ENCODE data around the gene CARM1. TPM values are rescaled to one million over a fixed set of nuclear protein-coding genes. Genes with fewer than 3 reads are reported as not detected.
"Not testable (repeated sequence)": the region's sequence is repeated elsewhere in the genome, so short reads cannot be mapped to it uniquely, and the experiment has no call there.

CARM1 gene
- total RNA-seq, 4 donors from 2014 or later = 19.8 to 24.9 (median 21.2) TPM

GRCh38 chr19:10852098-10852800 is 19.1 kb upstream of the CARM1 start:
- TF ChIP-seq CTCF (IDR thresholded peaks at IDR 0.05) = no peak
- H3K4me3 ChIP-seq (ENCODE audit: low read depth, poor library complexity, severe bottlenecking) = no peak overlapping the region
- DNase-seq (ENCODE audit: low spot score in 2 of 2) = no peak
- intact Hi-C loops (cut with DNase I; ENCODE audit: low total_unique reads) = no loop called here
- 75 to 85% methylated on average over 7 of the region's 7 CpGs for WGBS, 2 donors

- intact Hi-C loops (cut with DNase I; ENCODE audit: low total_unique reads) = no loop called here
- 64 to 77% methylated on average over 7 of the region's 7 CpGs for WGBS, 2 donors
Measured at GRCh38 chr19:10852941-10853340, 18.4 kb upstream of the CARM1 start.

GRCh38 chr19:10854350-10855089 is 16.8 kb upstream of the CARM1 start:
- no peak overlapping the region for H3K4me3 ChIP-seq (ENCODE audit: low read depth, poor library complexity, severe bottlenecking)
- no peak for DNase-seq (ENCODE audit: low spot score in 2 of 2)
- TF ChIP-seq POLR2A (IDR thresholded peaks at IDR 0.05) = no peak
- no peak for TF ChIP-seq CTCF (IDR thresholded peaks at IDR 0.05)
- WGBS, 2 donors = 69 to 70% methylated on average over 7 of the region's 7 CpGs
- intact Hi-C loops (cut with DNase I; ENCODE audit: low total_unique reads) = no loop called here

More at GRCh38 chr19:10852941-10853340, 18.4 kb upstream of the CARM1 start:
- TF ChIP-seq POLR2A (IDR thresholded peaks at IDR 0.05) (no peak), CTCF (IDR thresholded peaks at IDR 0.05) (no peak)
- DNase-seq (ENCODE audit: low spot score in 2 of 2) = no peak
- no peak overlapping the region for H3K4me3 ChIP-seq (ENCODE audit: low read depth, poor library complexity, severe bottlenecking)

GRCh38 chr19:10855879-10856522 is 15.4 kb upstream of the CARM1 start:
- H3K4me3 ChIP-seq (ENCODE audit: low read depth, poor library complexity, severe bottlenecking) = no peak overlapping the region
- DNase-seq (ENCODE audit: low spot score in 2 of 2) = no peak
- 82 to 86% methylated on average over 5 of the region's 5 CpGs for WGBS, 2 donors
- TF ChIP-seq CTCF (IDR thresholded peaks at IDR 0.05) (no peak), POLR2A (IDR thresholded peaks at IDR 0.05) (no peak)
- intact Hi-C loops (cut with DNase I; ENCODE audit: low total_unique reads) = no loop called here

GRCh38 chr19:10856899-10857298 is 14.5 kb upstream of the CARM1 start:
- DNase-seq (ENCODE audit: low spot score in 2 of 2); H3K4me3 ChIP-seq (ENCODE audit: low read depth, poor library complexity, severe bottlenecking); intact Hi-C loops (cut with DNase I; ENCODE audit: low total_unique reads): not testable (repeated sequence)
- 94 to 100% methylated on average over 1 of the region's 1 CpG for WGBS, 2 donors

GRCh38 chr19:10858204-10858828 is 13.0 kb upstream of the CARM1 start:
- intact Hi-C loops (cut with DNase I; ENCODE audit: low total_unique reads) = no loop called here
- TF ChIP-seq CTCF (IDR thresholded peaks at IDR 0.05) = no peak
- TF ChIP-seq POLR2A (IDR thresholded peaks at IDR 0.05) = no peak
- DNase-seq (ENCODE audit: low spot score in 2 of 2) = no peak
- 40 to 42% methylated on average over 4 of the region's 4 CpGs for WGBS, 2 donors
- no peak overlapping the region for H3K4me3 ChIP-seq (ENCODE audit: low read depth, poor library complexity, severe bottlenecking)
